ENCODE data around the gene AKT1.

GRCh38 chr14:104778694-104779331 lies 16.7 kb downstream of the AKT1 start:
- TF ChIP-seq CTCF (conservative IDR thresholded peaks at IDR 0.05) (no peak), ZFX (IDR thresholded peaks at IDR 0.05) (no peak)
